ENCODE results near the gene ZNF429.
"Not testable (repeated sequence)": the region's sequence is repeated elsewhere in the genome, so short reads cannot be mapped to it uniquely, and the experiment has no call there.

ZNF429 gene

DNA sequence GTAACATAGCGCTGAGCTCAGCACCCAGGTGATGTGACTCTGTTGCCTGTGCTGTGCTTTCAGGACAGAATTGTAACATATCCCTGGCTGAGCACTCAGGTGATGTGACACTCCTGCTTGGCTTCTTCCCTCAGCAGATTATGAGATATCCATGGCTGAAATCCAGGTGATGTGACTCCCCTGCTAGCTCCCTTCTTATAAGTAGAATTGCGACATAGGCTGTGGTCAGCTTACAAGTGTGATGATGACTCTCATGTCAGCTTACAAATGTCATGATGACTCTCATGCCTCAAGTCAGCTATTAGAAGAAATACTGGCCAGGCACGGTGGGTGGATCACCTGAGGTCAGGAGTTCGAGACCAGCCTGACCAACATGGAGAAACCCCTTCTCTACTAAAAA is 14.3 kb upstream of the ZNF429 start:
- no peak for TF ChIP-seq POLR2A (IDR thresholded peaks at IDR 0.05; ENCODE audit: low read depth, low read length)
- no peak for DNase-seq (ENCODE audit: insufficient read length, low spot score)
- no peak for FAIRE-seq

DNA sequence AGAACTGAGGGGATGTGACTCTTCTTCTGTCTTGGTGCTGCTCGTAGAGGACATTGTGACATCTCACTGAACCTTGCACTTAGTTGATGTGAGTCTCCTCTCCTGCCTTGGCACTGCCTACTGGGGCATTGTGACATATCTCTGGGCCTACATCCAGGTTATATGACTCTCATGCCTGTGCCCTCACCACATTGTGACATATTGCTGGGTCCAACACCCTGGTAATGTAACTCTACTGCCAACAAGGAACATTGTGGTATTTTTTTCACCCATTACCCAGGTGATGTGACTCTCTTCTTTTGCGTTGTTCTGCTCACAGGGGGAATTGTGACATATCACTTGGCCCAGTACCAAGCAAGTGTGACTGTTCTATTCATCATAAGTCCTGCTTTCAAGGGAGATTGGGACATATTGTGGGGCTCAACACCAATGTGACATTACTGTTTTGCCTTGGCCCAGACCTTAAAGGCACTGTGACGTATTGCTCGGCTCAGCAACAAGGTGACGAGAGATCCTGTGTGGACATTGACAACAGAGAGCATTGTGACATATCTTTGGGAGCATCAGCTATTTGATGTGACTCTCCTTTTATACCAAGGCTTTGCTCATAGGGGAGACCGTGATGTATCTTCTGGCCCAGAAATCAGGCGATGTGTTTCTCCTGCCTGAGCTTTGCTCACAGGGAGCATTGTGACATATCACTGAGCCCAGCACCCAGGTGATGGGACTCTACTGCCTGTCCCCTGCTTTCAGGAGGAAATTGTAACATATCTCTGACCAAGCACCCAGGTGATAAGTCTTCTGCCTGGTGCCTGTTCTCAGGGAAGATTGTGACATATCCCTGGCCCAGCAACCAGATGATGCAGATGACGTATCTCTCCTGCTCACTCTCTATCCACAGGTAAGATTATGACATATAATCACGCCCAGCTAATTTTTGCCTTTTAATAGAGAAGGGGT is 12.2 kb upstream of the ZNF429 start:
- FAIRE-seq (no peak), DNase-seq (ENCODE audit: insufficient read length, low spot score) (no peak)
- no peak for TF ChIP-seq POLR2A (IDR thresholded peaks at IDR 0.05; ENCODE audit: low read depth, low read length)

DNA sequence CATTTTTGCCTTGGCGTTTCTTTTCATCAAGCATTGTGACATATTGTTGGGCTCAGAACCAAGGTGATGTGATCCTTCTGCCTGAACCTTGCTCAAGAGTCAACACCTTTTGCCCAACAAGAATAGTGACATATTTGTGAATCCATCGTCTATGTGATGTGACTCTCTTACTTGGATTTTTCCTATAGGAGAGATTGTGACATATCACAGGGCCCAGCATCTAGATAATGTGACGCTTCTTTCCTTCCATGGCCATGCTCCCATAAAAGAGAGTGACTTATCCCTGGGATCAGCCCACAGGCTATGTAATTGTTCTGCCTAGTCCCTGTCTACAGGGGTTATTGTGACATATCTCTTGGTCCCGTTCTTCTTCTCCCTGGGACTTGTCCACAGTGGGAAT is 8.5 kb upstream of the ZNF429 start:
- no peak for TF ChIP-seq POLR2A (IDR thresholded peaks at IDR 0.05; ENCODE audit: low read depth, low read length)
- DNase-seq (ENCODE audit: insufficient read length, low spot score) (no peak), FAIRE-seq (no peak)

DNA sequence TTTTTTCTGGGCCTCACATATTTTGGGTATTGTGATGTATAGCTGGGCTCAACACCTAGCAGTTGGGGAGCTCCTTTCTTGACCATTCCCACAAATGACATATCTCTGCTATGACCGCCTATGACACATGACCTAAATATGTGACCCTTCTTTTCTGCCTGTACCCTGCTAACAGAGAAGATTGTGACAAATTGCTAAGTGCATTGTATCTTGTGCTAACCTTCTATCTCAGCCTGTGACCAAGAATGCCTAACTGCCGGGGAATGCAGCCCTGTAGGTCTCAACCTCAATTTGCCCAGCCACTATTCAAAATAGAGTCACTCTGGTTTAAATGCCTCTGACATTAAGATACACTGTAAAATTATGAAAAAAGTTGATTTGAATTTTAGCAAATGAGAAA is 6.8 kb upstream of the ZNF429 start:
- FAIRE-seq (no peak), DNase-seq (ENCODE audit: insufficient read length, low spot score) (no peak)
- no peak for TF ChIP-seq POLR2A (IDR thresholded peaks at IDR 0.05; ENCODE audit: low read depth, low read length)

DNA sequence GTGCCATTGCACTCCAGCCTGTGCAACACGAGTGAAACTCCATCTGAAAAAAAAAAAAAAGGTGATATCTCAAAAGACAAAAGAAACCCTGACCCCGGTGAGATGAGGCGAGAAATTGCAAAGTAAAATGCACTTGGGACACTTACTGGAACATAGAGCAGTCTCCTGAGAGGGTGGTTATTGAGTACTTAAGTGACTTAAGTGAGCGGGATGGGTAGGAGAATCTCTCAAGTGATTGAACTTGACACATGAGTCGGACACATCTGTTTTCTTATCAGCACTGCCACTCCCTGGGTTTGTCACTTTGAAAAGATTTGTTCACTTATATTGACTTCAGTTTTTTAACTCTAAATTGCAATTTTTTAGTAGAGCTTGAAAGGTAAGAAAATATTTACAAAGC is 2.8 kb downstream of the ZNF429 start:
- no peak for FAIRE-seq
- no peak for TF ChIP-seq POLR2A (IDR thresholded peaks at IDR 0.05; ENCODE audit: low read depth, low read length)
- no peak for DNase-seq (ENCODE audit: insufficient read length, low spot score)

DNA sequence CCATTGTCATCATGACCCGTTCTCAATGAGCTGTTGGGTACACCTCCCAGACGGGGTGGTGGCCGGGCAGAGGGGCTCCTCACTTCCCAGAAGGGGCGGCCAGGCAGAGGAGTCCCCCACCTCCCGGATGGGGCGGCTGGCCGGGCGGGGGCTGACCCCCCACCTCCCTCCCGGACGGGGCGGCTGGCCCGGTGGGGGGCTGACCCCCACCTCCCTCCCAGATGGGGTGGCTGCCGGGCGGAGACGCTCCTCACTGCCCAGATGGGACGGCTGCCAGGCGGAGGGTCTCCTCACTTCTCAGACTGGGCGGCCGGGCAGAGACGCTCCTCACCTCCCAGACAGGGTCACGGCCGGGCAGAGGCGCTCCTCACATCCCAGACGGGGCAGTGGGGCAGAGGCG is 5.7 kb downstream of the ZNF429 start:
- FAIRE-seq; DNase-seq (ENCODE audit: insufficient read length, low spot score): not testable (repeated sequence)

DNA sequence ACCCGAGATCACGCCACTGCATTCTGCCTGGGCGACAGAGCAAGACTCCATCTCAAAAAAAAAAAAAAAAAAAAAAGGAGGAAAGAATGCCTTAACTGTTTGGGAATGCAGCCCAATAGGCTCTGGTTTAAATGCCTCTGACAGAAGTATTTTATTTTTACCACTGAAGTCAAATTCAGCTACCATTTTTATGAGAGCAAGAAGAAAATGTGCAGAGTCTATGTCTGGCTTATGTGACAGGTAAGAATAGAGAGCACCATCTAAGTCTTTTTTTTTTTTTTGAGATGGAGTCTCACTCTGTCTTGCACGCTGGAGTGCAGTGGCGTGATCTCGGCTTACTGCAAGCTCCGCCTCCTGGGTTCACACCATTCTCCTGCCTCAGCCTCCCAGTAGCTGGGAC is 7.2 kb downstream of the ZNF429 start:
- not testable (repeated sequence) for DNase-seq (ENCODE audit: insufficient read length, low spot score); FAIRE-seq

DNA sequence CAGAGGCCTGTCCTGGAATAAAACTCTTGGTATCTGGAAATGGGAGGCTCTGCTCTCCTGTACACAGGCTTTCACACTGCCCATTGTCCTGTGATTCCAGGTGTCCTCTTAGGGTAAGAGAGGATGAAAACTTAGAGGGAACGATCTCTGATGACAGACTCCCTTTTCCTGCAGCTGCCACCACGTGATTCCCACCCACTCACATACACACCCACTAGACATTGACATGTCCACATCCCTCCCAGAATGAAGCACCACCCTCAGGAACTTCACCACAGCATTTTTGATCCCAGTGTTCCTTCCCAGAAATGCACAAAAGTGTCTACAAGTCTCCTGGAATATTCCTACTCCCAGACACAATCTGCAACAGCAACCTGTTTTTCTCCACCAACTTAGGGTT is 8.2 kb downstream of the ZNF429 start:
- FAIRE-seq (no peak), DNase-seq (ENCODE audit: insufficient read length, low spot score) (no peak)
- no peak for TF ChIP-seq POLR2A (IDR thresholded peaks at IDR 0.05; ENCODE audit: low read depth, low read length)

DNA sequence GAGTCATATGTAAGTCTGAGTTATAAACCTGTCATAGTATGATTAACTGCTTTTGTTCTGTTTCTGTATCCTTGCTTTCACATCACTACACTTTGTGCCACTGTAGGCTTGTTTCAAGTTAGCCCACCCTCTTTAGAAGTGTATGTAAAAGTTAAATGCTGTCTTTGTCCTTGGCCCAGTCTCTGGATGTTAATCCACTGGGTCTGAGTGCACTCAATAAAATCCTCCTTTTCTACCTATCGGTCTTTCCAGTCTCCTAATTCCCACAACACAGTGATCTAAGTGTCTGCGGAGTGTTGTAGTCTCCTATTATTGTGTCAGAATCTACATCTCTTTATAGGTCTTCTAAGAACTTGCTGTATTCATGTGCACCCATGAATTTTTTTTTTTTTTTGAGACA is 14.1 kb downstream of the ZNF429 start:
- FAIRE-seq (no peak), DNase-seq (ENCODE audit: insufficient read length, low spot score) (no peak)
- TF ChIP-seq POLR2A (IDR thresholded peaks at IDR 0.05; ENCODE audit: low read depth, low read length): no peak

DNA sequence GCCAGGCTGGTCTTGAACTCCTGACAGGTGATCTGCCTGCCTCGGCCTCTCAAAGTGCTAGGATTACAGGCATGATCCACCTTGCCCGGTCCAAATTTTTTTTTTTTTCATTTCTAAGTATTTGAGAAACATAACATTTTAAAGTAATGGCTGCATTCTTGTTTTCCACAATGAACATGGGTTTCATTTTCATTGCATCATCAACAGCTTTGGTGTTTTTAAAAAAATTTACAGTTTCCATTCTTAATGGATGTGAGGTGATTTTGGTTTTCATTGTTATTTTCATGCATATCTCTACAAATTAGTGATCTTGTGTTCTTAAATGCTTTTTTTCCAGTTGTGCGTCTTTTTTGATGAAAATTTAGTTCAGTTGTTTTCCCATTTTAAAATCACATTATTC is 27.5 kb downstream of the ZNF429 start:
- no peak for DNase-seq (ENCODE audit: insufficient read length, low spot score)
- no peak for TF ChIP-seq POLR2A (IDR thresholded peaks at IDR 0.05; ENCODE audit: low read depth, low read length)
- FAIRE-seq: no peak

DNA sequence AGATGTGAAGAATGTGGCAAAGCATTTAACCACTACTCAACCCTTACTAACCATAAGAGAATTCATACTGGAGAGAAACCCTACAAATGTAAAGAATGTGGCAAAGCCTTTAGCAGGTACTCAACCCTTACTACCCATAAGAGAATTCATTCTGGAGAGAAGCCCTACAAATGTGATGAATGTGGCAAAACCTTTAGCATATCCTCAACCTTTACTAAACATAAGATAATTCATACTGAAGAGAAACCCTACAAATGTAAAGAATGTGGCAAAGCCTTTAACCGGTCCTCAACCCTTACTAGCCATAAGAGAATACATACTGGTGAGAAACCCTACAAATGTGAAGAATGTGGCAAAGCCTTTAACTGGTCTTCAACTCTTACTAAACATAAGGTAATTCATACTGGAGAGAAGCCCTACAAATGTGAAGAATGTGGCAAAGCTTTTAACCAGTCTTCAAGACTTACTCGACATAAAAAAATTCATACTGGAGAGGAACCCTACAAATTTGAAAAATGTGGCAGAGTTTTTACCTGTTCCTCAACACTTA is 31.4 kb downstream of the ZNF429 start:
- not testable (repeated sequence) for FAIRE-seq; DNase-seq (ENCODE audit: insufficient read length, low spot score)

DNA sequence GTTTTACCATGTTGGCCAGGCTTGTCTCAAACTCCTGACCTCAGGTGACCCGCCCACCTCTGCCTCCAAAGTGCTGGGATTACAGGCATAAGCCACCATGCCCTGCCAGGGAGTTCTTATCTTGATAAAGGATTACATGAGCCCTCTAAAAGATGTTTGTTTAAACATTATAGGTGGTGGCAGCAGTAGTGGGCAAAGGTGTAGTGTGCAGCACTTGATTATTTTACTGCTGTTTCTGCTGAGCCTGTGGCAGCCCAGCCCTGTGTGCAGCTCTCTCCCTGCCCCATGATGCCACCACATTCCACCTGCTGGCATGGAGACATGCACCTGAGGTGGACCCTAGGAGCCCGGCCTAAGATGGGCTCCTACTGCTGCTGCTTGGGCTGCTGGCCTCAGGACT is 54.0 kb downstream of the ZNF429 start:
- DNase-seq (ENCODE audit: insufficient read length, low spot score) (no peak), FAIRE-seq (no peak)
- no peak for TF ChIP-seq POLR2A (IDR thresholded peaks at IDR 0.05; ENCODE audit: low read depth, low read length)

DNA sequence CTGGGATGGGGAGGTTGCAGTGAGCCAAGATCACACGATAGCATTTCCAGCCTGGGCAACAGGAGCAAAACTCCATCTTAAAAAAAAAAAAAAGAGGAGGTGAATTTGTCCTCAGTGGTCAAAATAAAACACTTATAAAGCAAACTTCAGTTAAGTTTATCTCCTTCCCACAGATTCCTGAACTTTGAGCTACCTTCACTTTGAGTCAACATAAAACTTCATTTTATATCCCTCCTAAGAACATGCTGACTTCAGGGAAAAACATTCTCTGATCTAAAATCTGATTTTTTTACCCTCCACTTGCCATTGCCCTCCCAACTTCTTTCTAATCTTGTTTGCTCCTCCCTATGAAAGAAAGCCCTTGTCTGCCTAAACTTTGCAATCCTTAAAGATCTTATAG is 59.0 kb downstream of the ZNF429 start:
- TF ChIP-seq POLR2A (IDR thresholded peaks at IDR 0.05; ENCODE audit: low read depth, low read length): no peak
- no peak for FAIRE-seq
- no peak for DNase-seq (ENCODE audit: insufficient read length, low spot score)

DNA sequence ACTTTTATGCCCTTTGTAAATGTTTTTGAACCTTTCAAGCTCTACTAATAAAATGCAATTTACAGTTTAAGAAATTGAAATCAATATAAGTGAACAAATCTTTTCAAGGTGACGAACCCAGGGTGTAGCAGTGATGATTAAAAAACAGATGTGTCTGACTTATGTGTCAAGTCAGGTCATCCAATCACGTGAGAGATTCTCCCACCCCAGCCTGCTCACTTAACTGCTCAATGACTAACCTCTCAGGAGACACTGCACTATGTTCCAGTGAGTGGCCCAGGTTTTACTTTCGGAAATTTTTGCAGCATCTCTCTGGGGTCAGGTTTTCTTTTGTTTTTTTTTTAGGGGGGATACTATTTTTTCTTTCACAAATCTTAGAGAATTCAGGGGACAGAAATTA is 60.7 kb downstream of the ZNF429 start:
- TF ChIP-seq POLR2A (IDR thresholded peaks at IDR 0.05; ENCODE audit: low read depth, low read length): no peak
- DNase-seq (ENCODE audit: insufficient read length, low spot score): no peak
- no peak for FAIRE-seq

DNA sequence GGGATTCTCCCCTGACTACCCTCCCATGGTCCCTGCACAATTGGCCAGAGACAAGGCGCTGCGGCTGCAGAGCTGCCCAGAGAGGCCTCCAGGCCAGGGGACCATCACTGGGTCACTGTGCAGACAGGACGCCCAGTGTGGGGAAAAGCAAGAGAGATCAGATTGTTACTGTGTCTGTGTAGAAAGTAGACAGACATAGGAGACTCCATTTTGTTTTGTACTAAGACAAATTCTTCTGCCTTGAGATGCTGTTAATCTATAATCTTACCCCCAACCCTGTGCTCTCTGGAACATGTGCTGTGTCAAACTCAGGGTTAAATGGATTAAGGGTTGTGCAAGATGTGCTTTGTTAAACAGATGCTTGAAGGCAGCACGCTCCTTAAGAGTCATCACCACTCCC is 62.4 kb downstream of the ZNF429 start:
- not testable (repeated sequence) for FAIRE-seq; DNase-seq (ENCODE audit: insufficient read length, low spot score)

Measured in H54 (cell line).